Measurements from ENCODE around the gene TWNK. TPM values are rescaled to one million over a fixed set of nuclear protein-coding genes. Genes with fewer than 3 reads are reported as not detected.

Gene TWNK
- total RNA-seq, 1 experiment from 2014 or later: 38.7 TPM

DNA sequence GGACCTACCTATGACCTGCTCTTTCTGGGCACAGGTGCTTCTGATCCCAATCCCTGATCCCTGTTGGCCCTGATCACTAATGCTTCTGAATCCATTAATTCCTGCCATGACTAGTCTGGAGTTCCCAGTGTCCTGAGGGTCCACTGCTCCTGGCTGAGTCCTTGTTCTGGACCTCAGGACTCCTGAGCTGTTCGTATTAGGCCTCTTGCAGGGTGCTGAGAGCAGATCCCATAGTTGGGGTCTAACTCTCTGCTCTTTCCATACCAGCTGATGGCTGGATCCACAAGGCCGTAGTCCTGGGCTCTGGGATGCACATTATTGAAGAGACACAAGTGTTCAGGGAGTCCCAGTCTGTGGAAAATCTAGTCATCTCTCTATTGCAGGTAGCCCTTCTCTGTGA lies 7.0 kb upstream of the TWNK start:
- no peak overlapping the region for H3K23ac ChIP-seq (ENCODE audit: insufficient read length, low read depth, low read length)
- no peak overlapping the region for H3K27ac ChIP-seq (ENCODE audit: insufficient read length, low read depth, low read length)
- H2AFZ ChIP-seq (ENCODE audit: low read length): no peak overlapping the region
- H4K5ac ChIP-seq (ENCODE audit: insufficient read length, low read depth, low read length): no peak overlapping the region
- no peaks in the 10 kb centered on the region for H3K27me3 ChIP-seq (ENCODE audit: insufficient read depth, low read length)
- WGBS (ENCODE audit: extremely low coverage, insufficient read length, low lambda C conversion rate): no CpG with 5 or more reads among the region's 2 CpGs
- no peak overlapping the region for H4K8ac ChIP-seq (replicated peaks; ENCODE audit: insufficient read length, low read depth, low read length)
- H3K4me1 ChIP-seq (ENCODE audit: insufficient read depth, low read length): no peaks in the 10 kb centered on the region
- no peak overlapping the region for H3K18ac ChIP-seq (ENCODE audit: insufficient read length, low read depth, low read length)
- H2AK5ac ChIP-seq (ENCODE audit: insufficient read length, low read length): no peak overlapping the region
- H3K79me2 ChIP-seq (ENCODE audit: insufficient read depth, low read length): no peaks in the 10 kb centered on the region
- no peak overlapping the region for H3T11ph ChIP-seq (ENCODE audit: low read length)
- DNase-seq: no peak
- Mint-ChIP-seq H3K27ac (no peak overlapping the region), H3K9me3 (no peaks in the 10 kb centered on the region; a peak in 1 of 5 replicates), H3K4me1 (no peaks in the 10 kb centered on the region), H3K4me3 (no peak overlapping the region), H3K27me3 (ENCODE audit: low read depth) (no peaks in the 10 kb centered on the region; the same call in 1 of the 2 replicates), H3K36me3 (ENCODE audit: insufficient read depth in 1 of 3, low read depth in 3 of 3) (peaks cover 3 to 24% (median 21%) of the 10 kb centered on the region in 3 experiments; a peak in 5 of 7 replicates)
- H3K14ac ChIP-seq (ENCODE audit: insufficient read depth, low read length): no peak overlapping the region
- H2BK5ac ChIP-seq (ENCODE audit: insufficient read length, low read length): no peak overlapping the region
- no peak overlapping the region for H2BK120ac ChIP-seq (ENCODE audit: low read depth, low read length, poor library complexity, severe bottlenecking)
- no peak for TF ChIP-seq CTCF (conservative IDR thresholded peaks at IDR 0.05)
- no peak overlapping the region for H2BK15ac ChIP-seq (ENCODE audit: low read depth, low read length)
- H3K23me2 ChIP-seq (ENCODE audit: insufficient read length, low read depth, low read length, poor library complexity, severe bottlenecking): no peaks in the 10 kb centered on the region
- H3K9me3 ChIP-seq (ENCODE audit: control insufficient read depth, low read depth, low read length): no peaks in the 10 kb centered on the region
- no peaks in the 10 kb centered on the region for H4K20me1 ChIP-seq (ENCODE audit: control insufficient read depth, insufficient read depth, insufficient read length)
- no peak overlapping the region for H3K4me2 ChIP-seq (ENCODE audit: insufficient read depth, insufficient read length, low read length)
- no peak overlapping the region for H3K9ac ChIP-seq (ENCODE audit: extremely low read depth, insufficient read length, low read length)
- H3K56ac ChIP-seq (ENCODE audit: insufficient read length, low read depth, low read length): no peak overlapping the region
- no peak overlapping the region for H4K91ac ChIP-seq (ENCODE audit: insufficient read length, low read depth, low read length)
- H3K79me1 ChIP-seq (ENCODE audit: insufficient read depth, low read depth, low read length, poor library complexity, severe bottlenecking): no peaks in the 10 kb centered on the region
- no peak overlapping the region for H3K4ac ChIP-seq (ENCODE audit: low read depth, low read length)
- no peak overlapping the region for H2BK20ac ChIP-seq (ENCODE audit: low read depth, low read length, poor library complexity, severe bottlenecking)
- H2BK12ac ChIP-seq (ENCODE audit: insufficient read length, low read depth, low read length): no peak overlapping the region
